ENCODE data around the gene SKAP1.
"Not testable (repeated sequence)": the region's sequence is repeated elsewhere in the genome, so short reads cannot be mapped to it uniquely, and the experiment has no call there.

Gene SKAP1

GRCh38 chr17:48412841-48413240 is 17.2 kb downstream of the SKAP1 start:
- DNase-seq, result no peak

- DNase-seq, result not testable (repeated sequence)
These were observed 19.2 kb downstream of the SKAP1 start for GRCh38 chr17:48410821-48411220.

GRCh38 chr17:48409607-48410006 is 20.4 kb downstream of the SKAP1 start:
- no peak for DNase-seq

GRCh38 chr17:48406936-48407567 is 23.0 kb downstream of the SKAP1 start:
- no peak for DNase-seq

- DNase-seq, result no peak
These were observed 35.2 kb downstream of the SKAP1 start for GRCh38 chr17:48394821-48395220.

GRCh38 chr17:48393283-48393682 is 36.7 kb downstream of the SKAP1 start:
- no peak for DNase-seq

- no peak for DNase-seq
These were observed 37.2 kb downstream of the SKAP1 start for GRCh38 chr17:48392857-48393256.

- DNase-seq, result no peak
These were observed 38.6 kb downstream of the SKAP1 start for GRCh38 chr17:48391444-48391843.

GRCh38 chr17:48389903-48390302 is 40.1 kb downstream of the SKAP1 start:
- DNase-seq, result no peak

GRCh38 chr17:48388955-48389743 is 40.9 kb downstream of the SKAP1 start:
- DNase-seq, result no peak

- no peak for DNase-seq
These were observed 43.2 kb downstream of the SKAP1 start for GRCh38 chr17:48386826-48387225.

GRCh38 chr17:48385319-48385718 is 44.7 kb downstream of the SKAP1 start:
- no peak for DNase-seq

- DNase-seq, result no peak
These were observed 45.9 kb downstream of the SKAP1 start for GRCh38 chr17:48384164-48384563.

- DNase-seq, result peak; percentile 50
These were observed 47.0 kb downstream of the SKAP1 start for GRCh38 chr17:48382989-48383388.

GRCh38 chr17:48378708-48379392 is 51.2 kb downstream of the SKAP1 start:
- no peak for DNase-seq

GRCh38 chr17:48378238-48378637 is 51.8 kb downstream of the SKAP1 start:
- no peak for DNase-seq

- DNase-seq, result no peak
These were observed 53.2 kb downstream of the SKAP1 start for GRCh38 chr17:48376682-48377325.

- DNase-seq, result no peak
These were observed 54.7 kb downstream of the SKAP1 start for GRCh38 chr17:48375356-48375755.

- peak; percentile 49 for DNase-seq
These were observed 55.3 kb downstream of the SKAP1 start for GRCh38 chr17:48374650-48375230.

- DNase-seq, result no peak
These were observed 56.1 kb downstream of the SKAP1 start for GRCh38 chr17:48373883-48374282.

- DNase-seq, result no peak
These were observed 56.7 kb downstream of the SKAP1 start for GRCh38 chr17:48373130-48373830.

GRCh38 chr17:48368967-48369366 is 61.0 kb downstream of the SKAP1 start:
- DNase-seq, result not testable (repeated sequence)
